GM13976 (cell line): Measurements from ENCODE around the gene JAZF1.
A peak's percentile ranks its signal among the peaks of the same experiment; 100 is the strongest.

Experiments
- DNase-seq: peaks from one replicate; pipeline ENCODE4 v3.0.0; 2012; ENCODE audit warnings: low spot score
- CTCF ChIP-seq: IDR thresholded peaks from 2 replicates; pipeline ENCODE4 v1.5.1; 2012; ENCODE audit warnings: borderline replicate concordance, mild to moderate bottlenecking; ENCODE audit not compliant: insufficient read depth; ENCODE audit errors: extremely low read depth, missing control alignments, control extremely low read depth
- in situ Hi-C: fragments of 300-500 bp; cut with MboI; formaldehyde crosslinking; loops from one replicate; pipeline ENCODE4 v1.12.0; 2022; ENCODE audit warnings: low sequenced_read_pairs, mixed read lengths, inconsistent platforms; ENCODE audit not compliant: unreplicated experiment

JAZF1 gene

GRCh38 chr7:27936768-27937102 is 243.9 kb downstream of the JAZF1 start:
- no peak for DNase-seq
- no peak for TF ChIP-seq CTCF
- in situ Hi-C loops = no loop called here

- no peak for TF ChIP-seq CTCF
- no peak for DNase-seq
- in situ Hi-C loops = no loop called here
These were observed 244.4 kb downstream of the JAZF1 start for GRCh38 chr7:27936047-27936767.

GRCh38 chr7:27933671-27934565 is 246.7 kb downstream of the JAZF1 start:
- TF ChIP-seq CTCF = peak; percentile 23
- DNase-seq = no peak
- in situ Hi-C loops = no loop called here

- no peak for DNase-seq
- in situ Hi-C loops = no loop called here
- no peak for TF ChIP-seq CTCF
These were observed 249.6 kb downstream of the JAZF1 start for GRCh38 chr7:27930910-27931476.

- TF ChIP-seq CTCF = no peak
- no peak for DNase-seq
- in situ Hi-C loops = loop anchor here (10.0 kb wide), 1 partner anchor 734 kb away; no protein-coding TSS in a partner anchor
These were observed 251.5 kb downstream of the JAZF1 start for GRCh38 chr7:27929127-27929526.

GRCh38 chr7:27928001-27928400 is 252.6 kb downstream of the JAZF1 start:
- TF ChIP-seq CTCF = no peak
- DNase-seq = no peak
- in situ Hi-C loops = loop anchor here (10.0 kb wide), 1 partner anchor 733 kb away; no protein-coding TSS in a partner anchor
